Kidney epithelial cell (primary cell): ENCODE data around the gene TFIP11. TPM values are rescaled to one million over a fixed set of nuclear protein-coding genes. Genes with fewer than 3 reads are reported as not detected.
A peak's percentile ranks its signal among the peaks of the same experiment; 100 is the strongest.

ENCODE experiments used
- DNase-seq: peaks from one replicate; pipeline ENCODE4 v3.0.0-alpha.2; 2010; ENCODE audit warnings: low read depth
- H3K27me3 ChIP-seq: 2 replicates; pipeline ENCODE4 v1.6.0; 2011; ENCODE audit warnings: low read length; ENCODE audit not compliant: control insufficient read depth, insufficient read depth
- H3K36me3 ChIP-seq: 2 replicates; pipeline ENCODE4 v1.5.1; 2011; ENCODE audit warnings: low read length; ENCODE audit not compliant: control insufficient read depth, insufficient read depth
- H3K4me3 ChIP-seq: 2 replicates; pipeline ENCODE4 v1.5.1; 2011; ENCODE audit warnings: low read depth, mild to moderate bottlenecking, control low read depth, low read length
- total RNA-seq: library from RNA; depleted of rRNA; stranded (reverse); fragments of >200 nt; gene quantifications from 2 replicates; pipeline ENCODE4 v1.2.3, GENCODE V29; 2015
- TF ChIP-seq, protein P1 (sequence below): IDR thresholded peaks from 2 replicates; pipeline ENCODE4 v1.5.1; 2011; ENCODE audit warnings: mild to moderate bottlenecking, moderate library complexity, low read length, control low read depth, inconsistent platforms; ENCODE audit not compliant: insufficient read depth, poor library complexity, severe bottlenecking

TFIP11 gene
- total RNA-seq, 1 donor from 2014 or later: 45.8 TPM

DNA sequence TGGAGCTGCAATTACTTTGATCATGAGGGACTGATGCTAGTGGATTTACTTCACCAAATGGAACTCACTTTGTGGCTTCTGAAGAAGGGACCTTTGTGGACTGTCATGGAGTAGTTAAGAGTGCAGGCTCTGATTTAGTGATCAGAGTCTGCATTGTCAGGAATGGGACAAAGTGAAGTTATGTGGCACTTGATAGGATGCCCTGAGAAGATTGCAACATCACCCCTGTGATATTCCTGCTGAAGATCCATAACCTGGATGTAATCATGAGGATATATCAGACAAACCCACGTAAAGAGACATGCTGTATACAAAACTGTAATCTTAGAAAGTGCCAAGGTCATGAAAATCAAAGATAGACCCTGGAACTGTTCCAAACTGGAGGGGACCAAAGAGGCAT is 1.6 kb upstream of the TFIP11 start:
- Histone ChIP-seq H3K27me3 (no peaks in the 10 kb centered on the region), H3K4me3 (no peak overlapping the region), H3K36me3 (no peaks in the 10 kb centered on the region)
- TF ChIP-seq, protein P1, sequence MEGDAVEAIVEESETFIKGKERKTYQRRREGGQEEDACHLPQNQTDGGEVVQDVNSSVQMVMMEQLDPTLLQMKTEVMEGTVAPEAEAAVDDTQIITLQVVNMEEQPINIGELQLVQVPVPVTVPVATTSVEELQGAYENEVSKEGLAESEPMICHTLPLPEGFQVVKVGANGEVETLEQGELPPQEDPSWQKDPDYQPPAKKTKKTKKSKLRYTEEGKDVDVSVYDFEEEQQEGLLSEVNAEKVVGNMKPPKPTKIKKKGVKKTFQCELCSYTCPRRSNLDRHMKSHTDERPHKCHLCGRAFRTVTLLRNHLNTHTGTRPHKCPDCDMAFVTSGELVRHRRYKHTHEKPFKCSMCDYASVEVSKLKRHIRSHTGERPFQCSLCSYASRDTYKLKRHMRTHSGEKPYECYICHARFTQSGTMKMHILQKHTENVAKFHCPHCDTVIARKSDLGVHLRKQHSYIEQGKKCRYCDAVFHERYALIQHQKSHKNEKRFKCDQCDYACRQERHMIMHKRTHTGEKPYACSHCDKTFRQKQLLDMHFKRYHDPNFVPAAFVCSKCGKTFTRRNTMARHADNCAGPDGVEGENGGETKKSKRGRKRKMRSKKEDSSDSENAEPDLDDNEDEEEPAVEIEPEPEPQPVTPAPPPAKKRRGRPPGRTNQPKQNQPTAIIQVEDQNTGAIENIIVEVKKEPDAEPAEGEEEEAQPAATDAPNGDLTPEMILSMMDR: no peak
- DNase-seq: no peak

DNA sequence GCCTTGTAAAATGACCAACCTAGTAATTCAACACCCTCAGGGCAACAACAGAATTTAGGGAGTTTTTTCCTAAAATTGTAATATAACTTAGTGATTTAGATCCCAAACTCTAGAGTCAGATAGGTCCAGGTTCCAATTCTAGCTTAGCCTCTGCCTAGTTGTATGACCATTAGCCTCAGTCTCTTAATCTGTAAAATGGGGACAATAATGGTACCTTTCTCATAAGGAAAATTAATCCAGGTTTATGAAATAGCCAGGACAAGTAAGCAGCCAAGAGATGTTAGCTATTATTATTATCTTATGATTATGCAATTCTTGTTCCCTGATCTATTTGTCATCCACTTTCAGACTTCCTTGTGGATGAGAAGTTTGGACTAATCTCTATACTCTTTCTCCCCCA is 4.1 kb downstream of the TFIP11 start:
- no peak for DNase-seq
- no peaks in the 10 kb centered on the region for H3K27me3 ChIP-seq
- H3K4me3 ChIP-seq: no peak overlapping the region
- TF ChIP-seq, protein P1: no peak
- peaks cover 2% of the 10 kb centered on the region for H3K36me3 ChIP-seq

DNA sequence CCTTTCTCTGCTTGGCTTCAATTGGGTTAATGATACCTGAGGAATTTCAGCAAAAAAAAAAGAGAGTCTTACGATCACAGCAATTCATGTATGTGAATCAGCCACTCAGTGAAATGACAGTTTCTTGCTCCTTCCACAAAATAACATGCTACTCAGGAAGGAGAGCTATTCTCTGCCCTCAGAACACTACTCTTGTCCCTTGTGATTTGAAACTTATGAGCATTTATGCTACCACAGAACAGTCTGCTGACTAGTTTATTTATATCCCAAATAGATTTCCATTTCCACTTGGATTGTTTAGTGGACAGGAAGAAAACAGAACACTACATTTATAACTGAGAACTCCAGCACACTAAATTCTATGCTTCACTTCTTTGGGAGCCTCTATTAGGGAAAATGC is 8.5 kb downstream of the TFIP11 start:
- DNase-seq: no peak
- peaks cover 4% of the 10 kb centered on the region for H3K36me3 ChIP-seq
- TF ChIP-seq, protein P1: no peak
- H3K4me3 ChIP-seq: no peak overlapping the region
- no peaks in the 10 kb centered on the region for H3K27me3 ChIP-seq

DNA sequence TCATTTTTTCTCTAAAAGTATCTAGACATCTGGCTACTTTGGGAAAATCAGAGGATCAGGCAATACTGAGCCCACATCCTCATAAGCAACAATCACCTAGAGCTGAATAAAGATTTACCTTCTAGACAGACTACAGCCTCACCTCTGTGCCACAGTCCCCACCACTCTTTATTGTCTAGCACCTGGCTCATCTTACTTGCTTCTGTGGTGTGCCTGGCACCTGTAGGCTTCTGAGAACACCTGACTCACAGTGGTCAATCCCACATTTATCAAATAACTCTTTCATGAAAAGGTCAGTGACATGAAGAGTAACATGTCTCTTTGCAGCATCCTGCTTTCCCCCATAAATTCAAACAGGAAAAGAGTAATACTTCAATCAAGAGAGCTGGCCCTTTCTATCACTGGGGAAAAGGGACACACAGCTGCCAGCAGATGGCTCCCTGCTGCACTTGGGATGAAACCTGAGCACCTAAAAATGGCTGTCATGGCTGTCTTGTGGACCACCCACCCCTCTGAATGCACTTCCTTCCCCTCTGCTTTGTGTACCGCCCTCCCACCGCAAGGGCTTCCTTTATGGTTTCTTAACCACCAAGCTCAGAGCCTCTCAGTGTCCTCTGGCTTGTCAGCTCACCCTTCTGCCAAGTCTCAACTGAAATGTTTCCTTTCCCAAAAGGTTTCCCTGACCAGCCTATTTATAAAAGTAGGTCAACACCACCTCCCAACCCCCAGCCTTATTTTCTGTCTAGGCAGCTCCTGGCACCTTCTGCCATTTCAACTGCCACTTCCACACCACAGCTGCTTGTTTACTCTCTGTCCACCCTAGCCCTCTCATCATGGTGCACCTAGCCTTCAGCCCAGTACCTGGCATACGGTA is 9.3 kb downstream of the TFIP11 start:
- DNase-seq: no peak
- no peak overlapping the region for H3K4me3 ChIP-seq
- H3K27me3 ChIP-seq: no peaks in the 10 kb centered on the region
- TF ChIP-seq, protein P1: peak; percentile 75
- H3K36me3 ChIP-seq: peaks cover 5% of the 10 kb centered on the region

DNA sequence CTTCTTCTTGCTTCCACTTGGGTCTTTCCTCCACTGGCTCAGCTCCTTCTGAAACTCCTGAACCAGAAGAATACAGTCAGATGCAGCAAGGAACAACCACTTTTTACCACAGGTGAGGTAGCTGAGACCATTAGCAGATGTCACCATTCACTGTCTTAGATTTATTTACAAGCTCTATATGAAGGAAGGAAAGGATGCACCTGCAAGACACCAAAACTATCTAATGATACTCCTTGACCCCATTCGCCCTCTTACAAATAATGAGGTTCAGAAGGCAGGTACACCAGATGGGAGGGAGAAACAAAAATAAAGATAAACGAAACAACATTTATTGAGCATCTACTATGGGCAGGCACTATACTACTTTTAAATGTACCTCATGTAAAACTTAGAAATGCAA is 10.3 kb downstream of the TFIP11 start:
- TF ChIP-seq, protein P1: no peak
- Histone ChIP-seq H3K36me3 (peaks cover 5% of the 10 kb centered on the region), H3K4me3 (no peak overlapping the region), H3K27me3 (no peaks in the 10 kb centered on the region)
- DNase-seq: no peak
